Activated T-helper 2 cell treated with anti-CD3 and anti-CD28 coated beads, Interferon-gamma antibody, Interleukin-2, Interleukin-4, amounts not matched to agents 10 μg/mL and 5 μg/mL and 100 μg/mL, durations not matched to agents 14 hours and 24 hours and 36 hours (primary cell): Measurements from ENCODE around the gene SCN5A. TPM values are rescaled to one million over a fixed set of nuclear protein-coding genes. Genes with fewer than 3 reads are reported as not detected.

Experiments used
- DNase-seq: peaks from one replicate; pipeline ENCODE4 v3.0.0; 2021; ENCODE audit warnings: low spot score
- H3K27ac Mint-ChIP-seq: one replicate; pipeline ENCODE4 v1.8.0; 2021; ENCODE audit warnings: mixed read lengths
- H3K27me3 Mint-ChIP-seq: one replicate; pipeline ENCODE4 v1.8.0; 2021; ENCODE audit warnings: low read depth, mixed read lengths
- H3K36me3 Mint-ChIP-seq: one replicate; pipeline ENCODE4 v1.8.0; 2021; ENCODE audit warnings: low read depth, mixed read lengths
- H3K4me1 Mint-ChIP-seq: one replicate; pipeline ENCODE4 v1.8.0; 2021; ENCODE audit warnings: low read depth, mixed read lengths
- H3K4me3 Mint-ChIP-seq: one replicate; pipeline ENCODE4 v1.8.0; 2021; ENCODE audit warnings: low read depth, mild to moderate bottlenecking, moderate library complexity, mixed read lengths
- H3K9me3 Mint-ChIP-seq: one replicate; pipeline ENCODE4 v1.8.0; 2021; ENCODE audit warnings: mixed read lengths
- intact Hi-C: fragments of 100-400 bp; cut with micrococcal nuclease; formaldehyde crosslinking; loops from one replicate; pipeline ENCODE4 v1.15.1; 2023
- total RNA-seq: library from RNA; stranded (reverse); gene quantifications from 2 replicates; pipeline ENCODE4 v1.2.3, GENCODE V29; 2022

SCN5A gene
- total RNA-seq, 1 donor from 2014 or later = not detected

GRCh38 chr3:38516669-38517068, 132.8 kb downstream of the SCN5A start:
- Mint-ChIP-seq H3K4me1 (peaks cover 21% of the 10 kb centered on the region), H3K27me3 (no peaks in the 10 kb centered on the region), H3K36me3 (peaks cover 38% of the 10 kb centered on the region), H3K4me3 (no peak overlapping the region), H3K27ac (no peak overlapping the region), H3K9me3 (no peaks in the 10 kb centered on the region)
- no peak for DNase-seq
- intact Hi-C loops = no loop called here

- Mint-ChIP-seq H3K9me3 (no peaks in the 10 kb centered on the region), H3K27me3 (no peaks in the 10 kb centered on the region), H3K4me3 (no peak overlapping the region), H3K4me1 (peaks cover 16% of the 10 kb centered on the region), H3K27ac (no peak overlapping the region), H3K36me3 (peaks cover 41% of the 10 kb centered on the region)
- intact Hi-C loops = no loop called here
- DNase-seq = no peak
Measured at GRCh38 chr3:38515367-38515766, 134.1 kb downstream of the SCN5A start.

GRCh38 chr3:38511546-38511945, 137.9 kb downstream of the SCN5A start:
- no peaks in the 10 kb centered on the region for H3K4me1 Mint-ChIP-seq
- H3K9me3 Mint-ChIP-seq = no peaks in the 10 kb centered on the region
- intact Hi-C loops = no loop called here
- H3K27me3 Mint-ChIP-seq = no peaks in the 10 kb centered on the region
- H3K27ac Mint-ChIP-seq = no peak overlapping the region
- H3K36me3 Mint-ChIP-seq = peaks cover 44% of the 10 kb centered on the region
- no peak overlapping the region for H3K4me3 Mint-ChIP-seq
- no peak for DNase-seq

- peaks cover 44% of the 10 kb centered on the region for H3K36me3 Mint-ChIP-seq
- no peak overlapping the region for H3K4me3 Mint-ChIP-seq
- no peaks in the 10 kb centered on the region for H3K4me1 Mint-ChIP-seq
- intact Hi-C loops = no loop called here
- no peaks in the 10 kb centered on the region for H3K9me3 Mint-ChIP-seq
- H3K27ac Mint-ChIP-seq = no peak overlapping the region
- no peaks in the 10 kb centered on the region for H3K27me3 Mint-ChIP-seq
- DNase-seq = no peak
Measured at GRCh38 chr3:38510631-38511030, 138.9 kb downstream of the SCN5A start.

- H3K36me3 Mint-ChIP-seq = peaks cover 45% of the 10 kb centered on the region
- intact Hi-C loops = no loop called here
- no peak for DNase-seq
- no peak overlapping the region for H3K27ac Mint-ChIP-seq
- H3K4me1 Mint-ChIP-seq = no peaks in the 10 kb centered on the region
- H3K9me3 Mint-ChIP-seq = no peaks in the 10 kb centered on the region
- H3K27me3 Mint-ChIP-seq = no peaks in the 10 kb centered on the region
- H3K4me3 Mint-ChIP-seq = no peak overlapping the region
Measured at GRCh38 chr3:38509732-38510131, 139.8 kb downstream of the SCN5A start.

GRCh38 chr3:38507120-38507519, 142.4 kb downstream of the SCN5A start:
- H3K27ac Mint-ChIP-seq = no peak overlapping the region
- H3K36me3 Mint-ChIP-seq = peaks cover 50% of the 10 kb centered on the region
- no peaks in the 10 kb centered on the region for H3K9me3 Mint-ChIP-seq
- no peaks in the 10 kb centered on the region for H3K4me1 Mint-ChIP-seq
- no peaks in the 10 kb centered on the region for H3K27me3 Mint-ChIP-seq
- intact Hi-C loops = no loop called here
- H3K4me3 Mint-ChIP-seq = no peak overlapping the region
- DNase-seq = no peak

GRCh38 chr3:38500688-38501417, 148.6 kb downstream of the SCN5A start:
- Mint-ChIP-seq H3K9me3 (no peaks in the 10 kb centered on the region), H3K36me3 (peaks cover 45% of the 10 kb centered on the region), H3K4me3 (no peak overlapping the region), H3K4me1 (peaks cover 15% of the 10 kb centered on the region), H3K27me3 (no peaks in the 10 kb centered on the region), H3K27ac (no peak overlapping the region)
- no peak for DNase-seq
- intact Hi-C loops = no loop called here

Other genes starting within 250 kb of the SCN5A start
- gene ACVR2B, start 195.8 kb downstream of the SCN5A start, total RNA-seq = 10.3 and 12.0 TPM in 2 replicates
- gene EXOG, start 153.3 kb downstream of the SCN5A start, total RNA-seq = 13.7 and 14.0 TPM in 2 replicates
- not detected in 2 replicates for gene SCN10A, start 166.5 kb upstream of the SCN5A start, total RNA-seq